Upper lobe of left lung (tissue), 4 donors: ENCODE results near the gene ZNF93.

Source experiments
- CTCF ChIP-seq, 6 experiments: fragments of 450-650 bp in 4 of 6; fragments of 200-600 bp in 2 of 6; sonication (generic) in 2 of 6; IDR thresholded peaks; one replicate each; pipeline ENCODE4 v1.5.1; 2016 to 2019; ENCODE audit warnings: antibody characterized with exemption in 6 of 6
- EP300 ChIP-seq, 4 donors: sonication (generic); formaldehyde crosslinking; IDR thresholded peaks; one replicate each; pipeline ENCODE4 v1.5.1; 2017; ENCODE audit warnings: antibody characterized with exemption in 4 of 4, control low read depth in 2 of 4
- POLR2AphosphoS5 ChIP-seq, 2 donors: sonication (generic); formaldehyde crosslinking; IDR thresholded peaks; one replicate each; pipeline ENCODE4 v1.5.1; 2017; ENCODE audit warnings: antibody characterized with exemption in 2 of 2

GRCh38 chr19:19900139-19900728 lies 512 bp upstream of the ZNF93 start:
- TF ChIP-seq CTCF (IDR thresholded peaks at IDR 0.05) (no peak), POLR2AphosphoS5 (IDR thresholded peaks at IDR 0.05) (no peak), EP300 (IDR thresholded peaks at IDR 0.05) (no peak)
